B cell (primary cell): Measurements from ENCODE around the gene RGS6. TPM values are rescaled to one million over a fixed set of nuclear protein-coding genes. Genes with fewer than 3 reads are reported as not detected.

Source experiments
- ATAC-seq: fragments of 200-7000 bp; cut with Tn5 transposase; one replicate; pipeline ENCODE4 v1.10.0; 2021; ENCODE audit warnings: low read depth, mild to moderate bottlenecking, moderate number of reproducible peaks, moderate library complexity
- CTCF ChIA-PET: fragments of 350-600 bp; sonication (Branson Sonifier 250); formaldehyde crosslinking; loops from one replicate; lab custom pipeline; 2021; ENCODE audit warnings: antibody characterized with exemption, inconsistent platforms; lab: Charles Lee
- POLR2A ChIA-PET: fragments of 350-600 bp; sonication (Branson Sonifier 250); formaldehyde crosslinking; loops from one replicate; lab custom pipeline; 2021; ENCODE audit warnings: antibody characterized with exemption; lab: Charles Lee
- DNase-seq: peaks from one replicate; pipeline ENCODE4 v3.0.0; 2013
- H2AFZ ChIP-seq: 2 replicates; pipeline ENCODE4 v1.6.1; 2012; ENCODE audit warnings: mild to moderate bottlenecking, low read depth, low read length; ENCODE audit not compliant: insufficient read depth, poor library complexity, severe bottlenecking
- H3K27ac ChIP-seq, 2 donors: 1 replicate in 1 of 2; 2 replicates in 1 of 2; pipeline ENCODE4 v1.5.1; 2012 to 2013; ENCODE audit warnings: low read length in 2 of 2, mild to moderate bottlenecking in 2 of 2, moderate library complexity in 1 of 2
- H3K27me3 ChIP-seq, 4 experiments: fragments of 200-600 bp in 1 of 4; sonication (generic) in 1 of 4; replicated peaks in 1 of 4; 1 replicate in 2 of 4; 2 replicates in 2 of 4; pipeline versions ENCODE4 v1.6.1 to v1.7.0; 2013 to 2016; ENCODE audit warnings: low read length in 3 of 4, mild to moderate bottlenecking in 2 of 4, mixed read lengths in 1 of 4, moderate library complexity in 1 of 4; ENCODE audit not compliant: insufficient read depth in 4 of 4, control insufficient read depth in 3 of 4; ENCODE audit errors: control extremely low read depth in 1 of 4
- H3K36me3 ChIP-seq, 2 experiments: replicated peaks in 1 of 2; 1 replicate in 1 of 2; 2 replicates in 1 of 2; pipeline versions ENCODE4 v1.6.1 to v1.7.1; 2013; ENCODE audit warnings: low read length in 1 of 2; ENCODE audit not compliant: insufficient read depth in 2 of 2, control insufficient read depth in 1 of 2; ENCODE audit errors: control extremely low read depth in 1 of 2, extremely low read depth in 1 of 2
- H3K4me1 ChIP-seq, 2 donors: fragments of 200-600 bp in 1 of 2; sonication (generic) in 1 of 2; 1 replicate in 1 of 2; 2 replicates in 1 of 2; pipeline versions ENCODE4 v1.5.1 to v1.6.1; 2013 to 2017; ENCODE audit warnings: low read length in 2 of 2; ENCODE audit not compliant: control insufficient read depth in 2 of 2, insufficient read depth in 2 of 2
- H3K4me2 ChIP-seq: replicated peaks from 2 replicates; pipeline ENCODE3; 2012; ENCODE audit warnings: mild to moderate bottlenecking, low read depth, low read length; ENCODE audit not compliant: poor library complexity, severe bottlenecking
- H3K4me3 ChIP-seq, 5 experiments: fragments of 200-600 bp in 1 of 5; sonication (generic) in 1 of 5; 1 replicate in 3 of 5; 2 replicates in 2 of 5; pipeline versions ENCODE4 v1.5.1 to v1.7.0; 2011 to 2016; ENCODE audit warnings: low read length in 4 of 5, mild to moderate bottlenecking in 4 of 5, low read depth in 2 of 5, control low read depth in 1 of 5, moderate library complexity in 1 of 5; ENCODE audit not compliant: insufficient read depth in 1 of 5; ENCODE audit errors: control extremely low read depth in 1 of 5, extremely low read depth in 1 of 5
- H3K79me2 ChIP-seq: fragments of 200-600 bp; sonication (generic); one replicate; pipeline ENCODE4 v1.6.0; 2016; ENCODE audit warnings: low read length; ENCODE audit not compliant: control insufficient read depth, insufficient read depth
- H3K9ac ChIP-seq: fragments of 200-600 bp; sonication (generic); 2 replicates; pipeline ENCODE4 v1.6.1; 2017; ENCODE audit warnings: mild to moderate bottlenecking, low read length, moderate library complexity
- H3K9me3 ChIP-seq, 3 donors: one replicate each; pipeline versions ENCODE4 v1.6.1 to v1.7.1; 2013; ENCODE audit warnings: low read length in 2 of 3; ENCODE audit not compliant: control insufficient read depth in 2 of 3, insufficient read depth in 1 of 3; ENCODE audit errors: control extremely low read depth in 1 of 3
- H4K20me1 ChIP-seq: 2 replicates; pipeline ENCODE4 v1.6.0; 2012; ENCODE audit warnings: mild to moderate bottlenecking, low read length; ENCODE audit not compliant: insufficient read depth, control insufficient read depth, poor library complexity, severe bottlenecking
- H3K27ac Mint-ChIP-seq: one replicate; pipeline ENCODE4 v1.8.0; 2021; ENCODE audit warnings: mixed read lengths
- H3K27me3 Mint-ChIP-seq: one replicate; pipeline ENCODE4 v1.8.0; 2021; ENCODE audit warnings: mixed read lengths
- H3K4me1 Mint-ChIP-seq: one replicate; pipeline ENCODE4 v1.8.0; 2021; ENCODE audit warnings: mixed read lengths
- H3K4me3 Mint-ChIP-seq: one replicate; pipeline ENCODE4 v1.8.0; 2021; ENCODE audit warnings: mixed read lengths
- H3K9me3 Mint-ChIP-seq: one replicate; pipeline ENCODE4 v1.8.0; 2022; ENCODE audit warnings: mixed read lengths; ENCODE audit not compliant: insufficient read depth
- CTCF ChIP-seq: fragments of 200-600 bp; IDR thresholded peaks from one replicate; pipeline ENCODE4 v1.8.0; 2022; ENCODE audit warnings: antibody characterized with exemption, mild to moderate bottlenecking
- EZH2 ChIP-seq: IDR thresholded peaks from 2 replicates; pipeline ENCODE4 v1.6.1; 2012; ENCODE audit warnings: borderline replicate concordance, low read depth, mild to moderate bottlenecking, moderate library complexity, low read length; ENCODE audit not compliant: insufficient read depth, poor library complexity, severe bottlenecking
- WGBS: methylation state at CpG from one replicate; pipeline ENCODE4 v1.1.5; 2013; ENCODE audit warnings: missing lambda C conversion rate; ENCODE audit not compliant: insufficient coverage; 5-methylcytosine and 5-hydroxymethylcytosine counted together
- intact Hi-C: fragments of 100-400 bp; cut with micrococcal nuclease; formaldehyde crosslinking; loops from one replicate; pipeline ENCODE4 v1.10.0; 2022
- polyA plus RNA-seq: library from polyadenylated mRNA; depleted of rRNA; stranded (reverse); fragments of >200 nt; gene quantifications from 2 replicates; pipeline ENCODE4 v1.2.3, GENCODE V29; 2012
- total RNA-seq, 2 donors: library from RNA; stranded (reverse); fragments of 120-200 nt in 1 of 2; gene quantifications; 1 replicate in 1 of 2; 2 replicates in 1 of 2; pipeline versions ENCODE4 v1.2.3 to v1.2.4, GENCODE V29; 2013 to 2022

The RGS6 gene
- total and polyA plus RNA-seq, 2 donors (not counting 1 experiment from before 2014, with no cell fraction given), result 0.07 TPM; not detected in 1

- POLR2A ChIA-PET, result no interaction called here
- CTCF ChIA-PET, result no interaction called here
- DNase-seq, result no peak
- Histone ChIP-seq H3K9ac (no peak overlapping the region), H3K27ac (no peak overlapping the region), H3K79me2 (no peaks in the 10 kb centered on the region), H2AFZ (no peak overlapping the region), H3K27me3 (peaks cover 0 to 25% (median 8%) of the 10 kb centered on the region in 4 experiments), H3K4me2 (no peak overlapping the region), H3K36me3 (no peaks in the 10 kb centered on the region), H3K4me1 (no peaks in the 10 kb centered on the region), H4K20me1 (no peaks in the 10 kb centered on the region), H3K9me3 (no peaks in the 10 kb centered on the region), H3K4me3 (no peak overlapping the region)
- intact Hi-C loops, result no loop called here
- no peaks in the 10 kb centered on the region for H3K4me1 Mint-ChIP-seq
- H3K27me3 Mint-ChIP-seq, result peaks cover 49% of the 10 kb centered on the region
- TF ChIP-seq EZH2 (no peak), CTCF (no peak)
- no peak overlapping the region for H3K4me3 Mint-ChIP-seq
- no peak overlapping the region for H3K27ac Mint-ChIP-seq
- no CpG with 5 or more reads among the region's 1 CpG for WGBS
- H3K9me3 Mint-ChIP-seq, result no peaks in the 10 kb centered on the region
- no peak for ATAC-seq
Measured at GRCh38 chr14:72315714-72316113, 383.5 kb downstream of the RGS6 start.

DNA sequence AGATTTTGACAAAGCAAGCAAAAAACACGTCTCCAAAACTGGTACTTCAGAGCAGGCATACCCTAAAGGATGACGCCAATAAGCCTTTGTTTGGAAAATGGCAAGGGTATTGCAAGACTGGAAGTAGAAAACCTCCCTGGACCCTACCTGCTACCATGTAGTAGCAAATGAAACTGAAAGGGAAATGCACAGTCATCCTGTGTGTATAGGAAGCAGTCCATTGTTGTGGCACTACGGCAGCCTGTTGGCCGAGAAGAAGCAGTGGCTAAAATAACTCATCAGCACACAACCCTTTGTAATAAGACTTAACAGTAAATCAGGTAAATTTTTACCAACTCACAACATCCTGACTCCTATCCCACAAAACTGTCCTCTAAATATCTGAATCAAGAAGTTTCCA lies 386.4 kb downstream of the RGS6 start:
- no peaks in the 10 kb centered on the region for H3K4me1 Mint-ChIP-seq
- TF ChIP-seq EZH2 (no peak), CTCF (no peak)
- H3K4me3 Mint-ChIP-seq, result no peak overlapping the region
- Histone ChIP-seq H3K27me3 (peaks cover 0 to 17% (median 7%) of the 10 kb centered on the region in 4 experiments), H4K20me1 (no peaks in the 10 kb centered on the region), H3K9me3 (no peaks in the 10 kb centered on the region), H3K4me3 (no peak overlapping the region), H3K4me1 (no peaks in the 10 kb centered on the region), H3K36me3 (no peaks in the 10 kb centered on the region), H2AFZ (peak overlapping the region; percentile 7), H3K9ac (no peak overlapping the region), H3K4me2 (no peak overlapping the region), H3K79me2 (no peaks in the 10 kb centered on the region), H3K27ac (no peak overlapping the region)
- no peaks in the 10 kb centered on the region for H3K9me3 Mint-ChIP-seq
- POLR2A ChIA-PET, result no interaction called here
- intact Hi-C loops, result no loop called here
- no peak for ATAC-seq
- WGBS, result 36% methylated on average over 3 of the region's 4 CpGs
- CTCF ChIA-PET, result no interaction called here
- H3K27me3 Mint-ChIP-seq, result peaks cover 33% of the 10 kb centered on the region
- DNase-seq, result no peak
- no peak overlapping the region for H3K27ac Mint-ChIP-seq
